ENCODE data around the gene SDF4.

SDF4 gene

DNA sequence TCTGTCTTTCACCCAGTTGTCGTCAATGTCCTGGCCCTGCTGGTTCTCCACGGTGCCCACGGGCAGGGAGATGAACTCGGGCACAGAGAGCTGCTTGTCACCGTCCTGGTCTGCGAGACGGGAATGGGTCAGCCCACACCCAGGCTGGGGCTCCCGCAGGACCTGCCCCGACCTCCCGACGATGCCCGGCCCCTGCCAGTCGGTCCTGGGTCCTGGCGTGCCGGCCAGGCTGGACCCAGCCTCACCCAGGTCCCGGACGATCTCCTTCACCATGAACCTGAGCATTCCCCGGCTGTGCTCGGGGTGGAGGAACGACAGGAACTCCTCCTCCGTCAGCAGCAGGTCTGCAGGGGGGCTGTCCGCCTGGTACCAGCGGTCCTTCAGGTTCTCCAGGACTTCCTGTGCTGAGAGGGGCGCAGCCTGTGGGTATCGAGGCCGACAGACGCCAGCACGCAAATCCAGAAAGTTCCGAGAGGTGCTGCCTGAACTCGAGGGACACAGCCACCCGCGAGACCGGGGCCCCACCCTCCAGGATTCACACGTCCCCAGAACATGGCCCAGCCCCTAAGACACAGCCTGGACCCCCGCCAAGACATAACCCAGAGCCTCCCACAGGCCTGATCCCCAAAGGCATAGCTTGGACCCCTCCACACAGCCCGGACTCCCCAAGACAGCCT, 13.1 kb downstream of the SDF4 start:
- H3K4me3 ChIP-seq (replicated peaks in 1 of 2; ENCODE audit: low read depth in 2 of 2, low read length in 2 of 2): no peak overlapping the region
- TF ChIP-seq, protein P1, sequence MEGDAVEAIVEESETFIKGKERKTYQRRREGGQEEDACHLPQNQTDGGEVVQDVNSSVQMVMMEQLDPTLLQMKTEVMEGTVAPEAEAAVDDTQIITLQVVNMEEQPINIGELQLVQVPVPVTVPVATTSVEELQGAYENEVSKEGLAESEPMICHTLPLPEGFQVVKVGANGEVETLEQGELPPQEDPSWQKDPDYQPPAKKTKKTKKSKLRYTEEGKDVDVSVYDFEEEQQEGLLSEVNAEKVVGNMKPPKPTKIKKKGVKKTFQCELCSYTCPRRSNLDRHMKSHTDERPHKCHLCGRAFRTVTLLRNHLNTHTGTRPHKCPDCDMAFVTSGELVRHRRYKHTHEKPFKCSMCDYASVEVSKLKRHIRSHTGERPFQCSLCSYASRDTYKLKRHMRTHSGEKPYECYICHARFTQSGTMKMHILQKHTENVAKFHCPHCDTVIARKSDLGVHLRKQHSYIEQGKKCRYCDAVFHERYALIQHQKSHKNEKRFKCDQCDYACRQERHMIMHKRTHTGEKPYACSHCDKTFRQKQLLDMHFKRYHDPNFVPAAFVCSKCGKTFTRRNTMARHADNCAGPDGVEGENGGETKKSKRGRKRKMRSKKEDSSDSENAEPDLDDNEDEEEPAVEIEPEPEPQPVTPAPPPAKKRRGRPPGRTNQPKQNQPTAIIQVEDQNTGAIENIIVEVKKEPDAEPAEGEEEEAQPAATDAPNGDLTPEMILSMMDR (IDR thresholded peaks at IDR 0.05; ENCODE audit: low read depth, low read length): no peak
- no peak for DNase-seq (ENCODE audit: low read depth in 2 of 2)

DNA sequence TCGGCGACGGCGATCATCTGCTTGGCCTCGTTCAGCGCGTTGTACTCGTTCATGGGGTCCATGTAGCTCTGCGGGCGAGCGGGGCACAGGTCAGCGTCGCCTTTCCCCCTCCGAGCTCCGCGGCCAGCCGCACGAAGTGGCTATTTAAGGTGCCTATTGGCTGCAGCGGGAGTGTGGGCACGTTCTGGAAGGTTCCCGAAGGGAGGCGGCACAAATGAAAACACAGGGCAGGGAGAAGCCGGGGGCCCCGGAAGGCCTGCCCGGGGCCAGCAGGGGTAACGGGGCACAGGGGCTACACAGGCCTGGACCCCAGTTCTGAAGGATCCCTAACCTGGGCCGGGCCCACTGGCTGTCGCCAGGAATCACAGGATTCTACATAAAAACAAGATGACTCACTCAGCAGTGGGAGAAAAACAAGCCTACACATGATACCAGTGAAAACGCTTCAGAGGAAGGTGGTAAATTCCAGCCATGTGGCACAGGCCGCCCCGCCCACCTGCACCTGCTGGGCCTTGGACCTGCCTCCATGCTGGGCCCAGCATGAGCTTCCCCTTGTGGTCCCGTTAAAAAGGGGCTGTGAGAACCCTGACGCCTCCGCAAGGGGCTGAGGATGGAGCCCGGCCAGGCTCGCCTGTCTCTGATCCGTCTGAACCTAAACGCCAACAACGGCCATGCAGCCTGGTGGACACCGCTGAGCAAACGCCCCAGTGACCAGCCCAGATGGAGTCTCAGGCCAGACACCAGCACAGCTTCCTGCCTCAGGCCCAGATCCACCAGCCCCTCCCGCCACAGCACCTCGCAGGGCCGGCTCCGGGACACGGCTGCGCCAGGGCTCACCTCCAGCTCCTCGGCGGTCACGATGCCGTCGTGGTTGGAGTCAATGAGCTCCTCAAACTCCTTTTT, 13.9 kb downstream of the SDF4 start:
- DNase-seq (ENCODE audit: low read depth in 2 of 2): peak in 1 of 2 donors; percentile 30
- TF ChIP-seq, protein P1 (IDR thresholded peaks at IDR 0.05; ENCODE audit: low read depth, low read length): no peak

DNA sequence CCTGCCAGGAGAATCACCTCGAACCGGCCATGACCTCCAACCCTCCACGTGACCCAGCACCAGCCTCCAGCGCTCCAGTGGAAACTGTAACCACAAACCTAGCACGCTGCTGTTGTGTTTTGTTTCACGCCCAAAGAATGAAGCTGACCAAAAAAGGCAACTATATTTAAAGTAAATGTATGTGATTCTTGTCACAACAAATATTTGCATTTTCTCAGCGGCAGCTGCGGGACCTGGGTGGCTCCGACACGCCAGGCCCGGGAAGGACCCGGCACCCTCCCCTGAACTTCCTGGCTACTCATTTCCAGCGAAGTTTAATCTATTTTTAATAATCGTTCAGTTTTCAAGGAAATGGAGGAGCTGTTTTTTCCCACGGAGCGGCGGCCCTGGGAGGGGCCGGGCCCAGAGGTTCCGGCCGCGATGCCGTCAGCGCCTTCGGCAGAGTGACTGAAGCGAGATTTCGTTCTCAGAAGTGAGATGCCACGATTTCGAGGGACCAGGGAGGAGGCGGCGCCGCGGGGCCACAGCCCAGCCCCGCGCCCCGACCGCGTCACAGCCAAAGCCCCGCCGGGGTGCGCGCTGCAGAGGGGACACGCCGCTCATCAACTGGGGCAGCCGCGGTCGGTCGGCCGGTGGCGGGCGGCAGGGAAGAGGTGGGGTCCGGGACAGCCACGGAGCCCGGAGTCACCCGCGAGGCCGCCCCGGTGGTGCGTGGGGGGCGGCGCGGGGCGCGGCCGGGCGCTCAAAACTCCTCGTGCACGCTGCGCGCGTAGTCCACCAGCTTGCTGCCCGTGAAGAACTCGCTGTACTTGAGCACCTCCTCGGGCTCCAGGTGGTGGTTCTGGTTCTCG, 14.8 kb downstream of the SDF4 start:
- H3K4me3 ChIP-seq (replicated peaks in 1 of 2; ENCODE audit: low read depth in 2 of 2, low read length in 2 of 2): no peak overlapping the region
- TF ChIP-seq, protein P1 (IDR thresholded peaks at IDR 0.05; ENCODE audit: low read depth, low read length): no peak
- no peak for DNase-seq (ENCODE audit: low read depth in 2 of 2)

More for the DNA sequence above, 13.9 kb downstream of the SDF4 start:
- no peak overlapping the region for H3K4me3 ChIP-seq (replicated peaks in 1 of 2; ENCODE audit: low read depth in 2 of 2, low read length in 2 of 2)

DNA sequence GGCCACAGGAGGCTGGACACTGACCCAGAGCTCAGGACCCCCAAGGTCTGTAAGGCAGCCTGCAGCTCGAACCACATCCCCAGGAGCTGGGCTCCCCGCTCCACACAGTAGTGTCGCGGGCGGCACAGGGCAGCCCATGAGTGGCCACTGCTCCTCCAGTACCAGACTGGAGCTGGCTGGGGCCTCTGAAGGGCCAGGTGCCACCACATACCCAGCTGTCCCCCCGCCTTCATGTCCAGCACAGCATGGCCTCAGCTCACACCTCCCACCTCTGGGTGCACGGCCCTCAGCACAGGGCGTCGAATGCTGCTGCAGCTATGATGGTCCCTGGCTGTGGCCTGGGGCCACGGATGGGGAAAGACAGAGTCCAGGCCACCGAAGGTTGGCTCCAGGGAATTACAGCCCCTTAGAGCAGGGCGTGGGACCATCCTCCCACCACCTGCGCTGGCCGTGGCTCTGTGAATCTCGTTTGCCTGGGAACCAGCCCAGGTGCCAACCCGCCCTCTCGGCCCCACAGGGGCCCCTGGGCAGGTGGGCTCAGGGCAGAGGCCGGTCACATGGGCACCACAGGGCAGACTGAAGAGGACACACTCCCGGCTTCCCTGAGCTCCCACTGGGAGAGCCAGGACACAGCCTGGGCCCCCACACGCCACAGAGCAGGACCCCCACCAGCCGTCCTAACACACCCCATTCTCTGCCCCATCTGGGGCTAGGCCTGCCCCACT, 15.8 kb downstream of the SDF4 start:
- TF ChIP-seq, protein P1 (IDR thresholded peaks at IDR 0.05; ENCODE audit: low read depth, low read length): no peak
- H3K4me3 ChIP-seq (replicated peaks in 1 of 2; ENCODE audit: low read depth in 2 of 2, low read length in 2 of 2): no peak overlapping the region
- no peak for DNase-seq (ENCODE audit: low read depth in 2 of 2)

DNA sequence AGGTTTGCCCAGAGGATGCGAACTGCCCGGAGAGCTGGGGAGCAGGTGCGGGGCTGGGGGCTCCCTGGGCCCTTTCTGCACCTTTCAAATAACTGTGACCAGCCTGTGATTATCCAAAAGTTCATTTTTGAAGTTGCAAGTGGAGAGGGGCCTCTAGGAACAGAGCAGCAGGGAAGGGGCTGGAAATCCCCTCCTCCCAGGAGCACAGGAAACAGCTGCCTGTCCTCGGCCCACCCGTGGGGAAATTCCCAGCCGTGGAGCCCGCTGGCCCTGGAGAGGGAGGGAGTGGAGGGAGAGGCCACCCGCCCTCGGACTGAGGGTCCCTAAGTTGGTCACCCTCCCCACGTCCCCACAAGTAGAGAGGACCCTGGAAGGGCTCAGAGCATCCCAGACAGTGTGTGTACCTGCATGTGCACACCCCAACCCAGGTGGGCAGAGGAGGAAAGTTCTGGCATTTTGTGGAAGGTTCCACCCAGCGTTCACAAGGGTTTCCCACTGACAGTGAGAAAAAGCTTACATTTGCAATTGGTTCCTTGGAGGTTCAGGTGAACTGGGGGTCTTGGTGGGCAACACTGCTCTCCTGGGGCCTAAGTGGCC, 16.6 kb downstream of the SDF4 start:
- DNase-seq (ENCODE audit: low read depth in 2 of 2): no peak
- no peak overlapping the region for H3K4me3 ChIP-seq (replicated peaks in 1 of 2; ENCODE audit: low read depth in 2 of 2, low read length in 2 of 2)
- TF ChIP-seq, protein P1 (IDR thresholded peaks at IDR 0.05; ENCODE audit: low read depth, low read length): no peak

All from cardiac fibroblast (primary cell).